GM19455 (cell line): ENCODE data around the gene ARFRP1.

ENCODE experiments used
- ATAC-seq: cut with Tn5 transposase; IDR thresholded peaks from one replicate; pipeline ENCODE4 v1.9.1; 2021; ENCODE audit not compliant: unreplicated experiment

ARFRP1 gene

DNA sequence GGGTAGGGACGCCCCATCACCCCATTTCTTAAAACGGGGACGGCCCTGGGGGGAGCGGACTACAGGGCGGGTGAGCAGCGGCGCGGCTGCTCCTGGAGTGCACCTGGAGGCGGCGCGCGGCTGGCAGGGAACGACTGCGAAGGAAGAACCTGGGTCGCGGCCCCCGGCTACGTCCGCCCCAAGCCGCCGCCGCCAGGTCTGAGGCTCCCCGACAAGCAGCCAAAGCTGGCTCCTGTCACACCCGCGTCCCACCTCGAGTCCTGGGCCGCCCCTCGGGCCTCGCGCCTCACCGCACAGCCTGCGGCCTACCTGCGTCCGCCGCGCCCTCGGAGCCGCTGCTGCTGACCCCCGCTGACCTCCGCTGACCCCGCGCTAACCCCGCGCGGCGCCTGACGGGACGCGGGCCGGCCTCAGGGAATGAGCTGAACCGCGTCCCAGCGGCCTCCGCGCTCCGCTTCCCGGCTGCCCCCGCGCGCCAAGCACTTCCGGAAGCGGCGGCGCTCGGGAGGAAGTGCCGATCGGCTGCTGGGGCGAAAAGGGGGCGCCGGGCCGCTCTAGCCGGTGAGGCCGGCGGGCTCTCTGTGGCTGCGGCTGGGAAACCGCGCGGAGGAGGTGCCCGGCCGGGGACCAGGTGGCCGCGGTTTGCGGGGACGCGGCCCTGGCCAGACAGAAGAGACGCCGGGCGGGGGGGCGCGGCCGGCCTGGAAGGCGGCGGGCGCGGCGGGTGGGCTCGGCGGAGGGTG, at the start of gene ARFRP1, which contains the start of gene ZGPAT:
TSS of gene ARFRP1 (minus strand) at position 419 of the 743 bp plus-strand sequence. CDS start 885 bp downstream, outside the sequence.
TSS of gene ZGPAT (plus strand) at position 482 of the 743 bp plus-strand sequence. CDS start 542 bp downstream, outside the sequence.
- peak; percentile 55 for ATAC-seq

DNA sequence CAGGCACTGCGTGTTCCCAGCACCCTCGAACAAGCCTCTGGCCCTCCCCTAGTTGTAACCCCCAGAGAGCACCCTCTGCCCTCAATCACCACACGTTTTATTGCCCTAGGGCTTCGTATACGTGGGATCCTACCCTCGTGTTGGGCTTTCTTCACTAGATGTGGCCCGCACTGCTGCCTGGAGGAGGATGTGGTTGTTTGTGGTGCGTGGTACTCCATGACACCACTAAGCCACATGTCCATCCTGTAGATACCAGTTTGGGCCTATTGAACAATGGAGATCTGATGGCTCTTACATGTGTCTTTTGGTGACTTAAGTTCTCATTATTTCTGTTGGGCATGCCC, 48.8 kb upstream of the ARFRP1 start:
- ATAC-seq: no peak

DNA sequence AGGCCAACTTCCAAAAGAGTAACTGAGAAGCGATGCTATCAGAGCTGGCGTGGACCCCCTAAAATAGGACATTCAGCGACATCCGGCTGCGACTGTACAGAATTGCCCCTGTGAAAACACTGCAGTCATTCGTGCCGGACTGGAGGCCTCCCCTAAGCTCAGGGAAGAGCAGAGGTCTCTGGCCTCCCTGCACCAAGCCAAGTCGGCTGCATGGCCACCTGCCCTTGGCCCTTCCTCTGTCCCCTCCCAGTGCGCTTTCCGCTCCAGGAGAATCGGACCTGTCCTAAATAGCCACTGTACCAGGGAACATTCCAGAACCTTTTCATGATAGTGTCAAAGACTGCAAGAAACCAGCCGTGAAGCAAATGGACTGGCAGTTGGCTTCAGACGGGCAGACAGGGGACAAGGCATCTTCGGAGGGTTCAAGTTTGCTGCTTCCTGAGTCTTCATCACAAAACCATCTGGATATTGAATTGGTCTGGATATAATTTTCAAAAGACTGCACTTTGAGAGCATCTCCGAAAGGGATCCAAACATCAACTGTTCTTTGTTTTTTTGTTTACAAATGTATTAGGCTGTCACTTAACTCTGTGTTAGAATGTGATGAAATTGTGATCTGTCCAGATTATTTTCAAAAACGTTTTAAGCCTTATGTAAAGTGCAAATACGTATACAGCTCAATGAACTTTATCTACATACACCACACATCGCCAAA, 48.3 kb upstream of the ARFRP1 start:
- no peak for ATAC-seq

DNA sequence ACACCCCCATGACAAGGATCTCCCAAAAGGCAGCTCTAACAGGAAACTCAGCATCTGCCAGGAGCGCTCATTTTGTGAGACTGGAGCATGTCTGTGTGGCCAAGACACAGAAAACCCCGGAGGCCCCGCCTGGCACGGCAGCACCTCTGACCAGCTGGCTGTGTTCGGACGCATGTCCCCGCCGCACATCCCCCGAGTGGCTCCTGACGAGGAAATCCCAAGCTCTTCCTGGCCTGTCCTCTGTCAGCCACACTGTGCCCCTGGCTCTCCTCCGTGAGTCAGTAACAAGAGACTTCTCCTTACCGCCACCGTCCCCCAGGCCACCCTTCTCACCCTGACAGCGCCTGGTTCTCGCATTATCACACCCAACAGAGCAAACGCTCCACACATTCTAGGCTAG, 46.2 kb upstream of the ARFRP1 start:
- ATAC-seq: no peak

- no peak for ATAC-seq
Observed at GRCh38 chr20:63753381-63753780, 45.6 kb upstream of the ARFRP1 start.

DNA sequence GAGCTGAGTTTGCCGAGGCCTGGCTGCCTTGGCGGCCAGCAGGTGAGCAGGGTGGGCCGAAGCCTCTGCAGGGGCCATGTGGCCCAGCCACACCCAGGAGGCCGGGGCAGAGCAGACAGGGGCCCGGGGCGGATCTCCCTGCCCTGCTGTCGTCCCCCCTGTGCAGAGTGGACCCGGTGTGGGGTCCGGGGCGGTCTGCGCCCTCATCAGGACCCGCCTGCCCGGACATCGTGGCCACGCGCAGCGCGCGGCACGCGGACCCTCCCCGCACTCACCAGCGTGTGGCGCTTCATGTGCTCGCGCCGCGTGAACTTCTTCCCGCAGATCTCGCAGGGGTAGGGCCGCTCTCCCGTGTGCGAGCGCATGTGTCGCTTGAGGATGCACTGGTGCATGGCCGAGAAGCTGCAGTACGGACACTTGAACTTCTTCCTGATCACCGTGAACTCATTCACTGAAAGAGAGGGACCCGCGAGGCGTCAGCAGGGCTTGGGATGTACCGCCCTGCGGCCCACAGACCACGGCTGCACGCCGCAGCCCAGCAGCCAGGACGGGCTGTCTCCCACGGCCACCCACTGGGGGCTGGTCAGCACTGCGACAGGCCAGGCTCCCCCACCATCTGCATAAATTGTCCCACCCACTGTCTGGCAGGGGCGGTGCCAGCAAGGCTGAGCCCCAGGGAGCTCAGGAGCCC, 44.8 kb upstream of the ARFRP1 start:
- no peak for ATAC-seq

GRCh38 chr20:63751471-63752271, 43.9 kb upstream of the ARFRP1 start:
- no peak for ATAC-seq

GRCh38 chr20:63750807-63751470, 43.2 kb upstream of the ARFRP1 start:
- ATAC-seq: no peak

DNA sequence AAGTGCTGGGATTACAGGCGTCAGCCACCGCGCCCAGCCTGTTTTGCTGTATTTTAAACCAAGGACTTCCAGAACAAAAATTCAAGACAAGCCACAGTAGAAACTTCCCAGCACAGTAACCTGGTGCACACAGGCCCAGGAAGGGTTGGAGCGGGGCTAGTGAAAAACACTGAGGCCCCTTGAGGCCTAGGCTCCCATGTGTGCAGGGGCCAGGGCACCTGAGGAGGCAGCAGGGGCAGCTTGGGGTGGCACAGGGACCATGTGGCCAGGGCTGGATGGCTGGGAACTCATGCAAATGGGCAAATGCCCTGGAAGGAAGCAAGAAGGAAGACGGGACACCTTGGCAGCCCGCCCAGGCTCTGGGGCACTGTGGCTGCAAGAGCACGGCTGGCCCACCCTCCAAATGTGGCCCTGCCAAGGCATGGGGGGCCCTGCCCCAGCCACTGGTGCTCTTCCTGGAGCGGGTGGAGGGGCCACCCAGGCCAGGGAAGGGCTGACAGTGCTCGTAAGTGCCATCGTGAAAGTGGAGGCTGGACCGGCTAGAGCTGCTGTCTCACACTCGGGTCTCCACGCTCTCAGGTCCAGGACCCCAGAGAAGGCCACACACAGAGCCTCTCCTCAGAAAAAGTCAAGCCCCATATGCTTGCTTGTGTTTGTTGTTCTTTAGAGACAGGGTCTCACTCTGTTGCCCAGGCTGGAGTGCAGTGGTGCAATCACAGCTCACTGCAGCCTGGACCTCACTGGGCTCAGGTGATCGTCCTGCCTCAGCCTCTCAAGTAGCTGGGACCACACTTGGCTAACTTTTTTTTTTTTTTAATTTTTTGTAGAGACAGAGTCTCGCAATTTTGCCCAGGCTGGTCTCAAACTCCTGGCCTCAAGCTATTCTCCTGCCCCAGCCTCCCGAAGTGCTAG, 42.1 kb upstream of the ARFRP1 start:
- no peak for ATAC-seq

GRCh38 chr20:63748934-63749270, 41.1 kb upstream of the ARFRP1 start:
- ATAC-seq: no peak

- no peak for ATAC-seq
Observed at GRCh38 chr20:63748070-63748933, 40.5 kb upstream of the ARFRP1 start.

DNA sequence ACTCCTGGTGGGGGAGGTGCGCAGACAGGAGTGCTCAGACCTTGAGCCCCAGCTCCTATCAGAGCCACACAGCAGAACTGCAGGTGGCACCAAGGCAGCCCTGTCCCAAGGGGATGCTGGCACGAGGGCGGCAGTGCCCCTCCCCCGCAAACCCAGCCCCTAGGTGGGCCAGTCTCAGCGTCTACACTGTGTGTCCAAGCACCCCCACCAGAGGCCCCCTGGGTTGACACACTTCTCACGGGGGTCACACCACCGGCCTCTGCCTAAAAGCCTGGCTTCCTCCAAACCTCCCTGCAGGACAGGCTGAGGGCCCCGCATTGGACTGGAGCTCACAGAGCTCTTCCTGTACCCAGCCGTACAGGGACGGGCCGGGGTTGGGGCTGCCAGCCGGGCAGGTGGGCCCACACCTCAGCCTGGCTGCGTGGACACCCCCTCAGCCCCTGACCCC, 39.9 kb upstream of the ARFRP1 start:
- ATAC-seq: no peak

GRCh38 chr20:63746751-63747315, 39.1 kb upstream of the ARFRP1 start:
- ATAC-seq: no peak

- ATAC-seq: no peak
Observed at GRCh38 chr20:63745961-63746731, 38.4 kb upstream of the ARFRP1 start.

DNA sequence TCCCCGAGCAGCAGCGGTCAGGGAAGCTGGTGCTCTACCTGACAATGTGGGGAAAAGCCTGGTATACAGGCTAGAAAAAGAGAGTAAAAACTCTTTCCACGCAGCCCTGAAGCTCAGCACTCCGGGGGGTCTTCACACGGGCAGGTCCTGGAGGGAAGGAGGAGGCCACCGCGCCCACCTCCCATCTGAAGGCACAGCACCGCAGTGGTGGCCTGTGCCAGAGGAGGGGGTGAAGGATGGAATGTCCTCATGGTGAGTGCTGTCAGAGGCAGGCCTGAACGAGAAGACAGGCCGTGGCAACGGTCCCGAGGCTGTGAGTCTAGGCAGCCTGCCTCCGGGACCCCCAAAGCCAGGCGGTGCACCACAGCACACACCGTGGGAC, 37.6 kb upstream of the ARFRP1 start:
- no peak for ATAC-seq

DNA sequence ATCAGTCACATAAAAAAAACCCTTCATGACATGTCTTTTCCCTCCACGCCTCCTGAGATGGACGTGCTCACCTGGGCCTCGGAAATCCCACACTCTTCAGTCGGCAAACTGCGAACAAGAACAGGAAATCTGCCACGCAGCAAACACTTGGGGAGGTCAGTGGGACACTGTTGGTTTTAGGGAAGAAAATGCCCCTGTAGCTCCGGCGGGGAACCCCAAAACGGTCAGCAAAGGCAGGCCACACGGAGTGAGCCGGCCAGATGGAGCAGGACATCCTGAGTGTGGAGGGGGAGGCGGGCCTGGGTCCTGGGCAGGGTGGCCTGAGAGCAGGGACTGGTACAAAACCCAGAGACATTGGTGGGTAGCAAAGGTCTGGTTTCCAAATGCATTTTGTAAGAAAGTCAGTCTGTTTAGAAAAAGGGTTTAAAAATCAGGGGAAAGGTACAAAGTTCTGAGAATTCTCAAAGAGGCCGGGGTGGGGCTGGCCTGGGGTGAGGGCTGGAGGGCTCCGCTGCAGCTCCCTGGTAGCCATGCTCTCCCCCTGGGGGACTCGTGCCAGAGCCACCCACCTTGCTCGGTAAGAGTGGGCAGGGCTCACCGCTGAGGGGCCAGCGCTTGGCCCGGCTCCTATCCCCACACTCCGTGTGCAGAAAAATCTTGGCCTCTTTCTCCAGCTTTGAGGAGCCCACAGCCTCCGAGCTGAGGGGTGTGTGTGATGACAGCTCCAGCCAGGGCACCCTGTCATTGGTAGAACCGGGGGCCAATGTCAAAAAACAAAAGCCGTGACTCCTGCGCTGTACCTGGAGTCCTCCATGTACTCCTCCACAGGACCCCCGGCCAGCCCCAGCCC, 37.0 kb upstream of the ARFRP1 start:
- ATAC-seq: no peak

- ATAC-seq: no peak
Observed at GRCh38 chr20:63744158-63744557, 36.4 kb upstream of the ARFRP1 start.
